ENCODE measurements around the gene DBNDD2.

DBNDD2 gene

GRCh38 chr20:45366631-45367030 lies 41.5 kb upstream of the DBNDD2 start:
- Histone ChIP-seq H3K36me3 (ENCODE audit: low read depth) (peaks cover 37% of the 10 kb centered on the region), H3K27me3 (ENCODE audit: insufficient read depth, poor library complexity, severe bottlenecking) (no peaks in the 10 kb centered on the region), H3K9me3 (ENCODE audit: severe bottlenecking) (no peaks in the 10 kb centered on the region), H3K4me1 (ENCODE audit: insufficient read depth, poor library complexity, severe bottlenecking) (peaks cover 9% of the 10 kb centered on the region), H3K27ac (ENCODE audit: poor library complexity, severe bottlenecking) (no peak overlapping the region), H3K4me3 (ENCODE audit: severe bottlenecking) (no peak overlapping the region)
- peak; percentile 72 for DNase-seq (ENCODE audit: low spot score)
- no peak for ATAC-seq (ENCODE audit: low read depth)
- TF ChIP-seq, protein P1, sequence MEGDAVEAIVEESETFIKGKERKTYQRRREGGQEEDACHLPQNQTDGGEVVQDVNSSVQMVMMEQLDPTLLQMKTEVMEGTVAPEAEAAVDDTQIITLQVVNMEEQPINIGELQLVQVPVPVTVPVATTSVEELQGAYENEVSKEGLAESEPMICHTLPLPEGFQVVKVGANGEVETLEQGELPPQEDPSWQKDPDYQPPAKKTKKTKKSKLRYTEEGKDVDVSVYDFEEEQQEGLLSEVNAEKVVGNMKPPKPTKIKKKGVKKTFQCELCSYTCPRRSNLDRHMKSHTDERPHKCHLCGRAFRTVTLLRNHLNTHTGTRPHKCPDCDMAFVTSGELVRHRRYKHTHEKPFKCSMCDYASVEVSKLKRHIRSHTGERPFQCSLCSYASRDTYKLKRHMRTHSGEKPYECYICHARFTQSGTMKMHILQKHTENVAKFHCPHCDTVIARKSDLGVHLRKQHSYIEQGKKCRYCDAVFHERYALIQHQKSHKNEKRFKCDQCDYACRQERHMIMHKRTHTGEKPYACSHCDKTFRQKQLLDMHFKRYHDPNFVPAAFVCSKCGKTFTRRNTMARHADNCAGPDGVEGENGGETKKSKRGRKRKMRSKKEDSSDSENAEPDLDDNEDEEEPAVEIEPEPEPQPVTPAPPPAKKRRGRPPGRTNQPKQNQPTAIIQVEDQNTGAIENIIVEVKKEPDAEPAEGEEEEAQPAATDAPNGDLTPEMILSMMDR (IDR thresholded peaks at IDR 0.05; ENCODE audit: poor library complexity, severe bottlenecking), result no peak

DNA sequence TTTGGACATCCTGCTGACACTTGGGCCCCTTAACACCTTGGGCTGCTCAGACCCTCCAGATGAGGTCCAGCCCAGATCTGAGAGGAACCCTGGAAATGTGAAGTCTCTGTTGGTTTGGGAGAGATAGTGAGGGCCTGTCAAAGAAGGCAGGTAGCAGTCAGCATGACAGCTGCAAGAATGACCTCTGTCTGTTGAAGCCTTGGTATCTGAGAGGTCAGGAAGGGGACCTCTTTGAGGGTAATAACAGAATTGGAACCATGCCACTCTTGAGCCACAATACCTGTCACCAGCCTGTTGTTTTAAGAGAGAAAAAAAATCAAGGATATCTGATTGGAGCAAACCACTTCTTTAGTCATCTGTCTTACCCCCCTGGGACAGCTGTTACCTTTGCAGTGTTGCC lies 41.0 kb upstream of the DBNDD2 start:
- peak; percentile 34 for DNase-seq (ENCODE audit: low spot score)
- H3K4me3 ChIP-seq (ENCODE audit: severe bottlenecking), result no peak overlapping the region
- no peaks in the 10 kb centered on the region for H3K27me3 ChIP-seq (ENCODE audit: insufficient read depth, poor library complexity, severe bottlenecking)
- ATAC-seq (ENCODE audit: low read depth), result no peak
- H3K27ac ChIP-seq (ENCODE audit: poor library complexity, severe bottlenecking), result no peak overlapping the region
- TF ChIP-seq, protein P1 (IDR thresholded peaks at IDR 0.05; ENCODE audit: poor library complexity, severe bottlenecking), result no peak
- peaks cover 9% of the 10 kb centered on the region for H3K4me1 ChIP-seq (ENCODE audit: insufficient read depth, poor library complexity, severe bottlenecking)
- peaks cover 37% of the 10 kb centered on the region for H3K36me3 ChIP-seq (ENCODE audit: low read depth)
- no peaks in the 10 kb centered on the region for H3K9me3 ChIP-seq (ENCODE audit: severe bottlenecking)

GRCh38 chr20:45368221-45368980 lies 39.7 kb upstream of the DBNDD2 start:
- H3K4me3 ChIP-seq (ENCODE audit: severe bottlenecking), result no peak overlapping the region
- no peaks in the 10 kb centered on the region for H3K27me3 ChIP-seq (ENCODE audit: insufficient read depth, poor library complexity, severe bottlenecking)
- H3K9me3 ChIP-seq (ENCODE audit: severe bottlenecking), result no peaks in the 10 kb centered on the region
- TF ChIP-seq, protein P1 (IDR thresholded peaks at IDR 0.05; ENCODE audit: poor library complexity, severe bottlenecking), result no peak
- peaks cover 37% of the 10 kb centered on the region for H3K36me3 ChIP-seq (ENCODE audit: low read depth)
- no peak for ATAC-seq (ENCODE audit: low read depth)
- DNase-seq (ENCODE audit: low spot score), result no peak
- no peak overlapping the region for H3K27ac ChIP-seq (ENCODE audit: poor library complexity, severe bottlenecking)
- H3K4me1 ChIP-seq (ENCODE audit: insufficient read depth, poor library complexity, severe bottlenecking), result peaks cover 5% of the 10 kb centered on the region

- no peak for ATAC-seq (ENCODE audit: low read depth)
- Histone ChIP-seq H3K4me1 (ENCODE audit: insufficient read depth, poor library complexity, severe bottlenecking) (no peaks in the 10 kb centered on the region), H3K9me3 (ENCODE audit: severe bottlenecking) (no peaks in the 10 kb centered on the region), H3K36me3 (ENCODE audit: low read depth) (peaks cover 26% of the 10 kb centered on the region), H3K27me3 (ENCODE audit: insufficient read depth, poor library complexity, severe bottlenecking) (no peaks in the 10 kb centered on the region), H3K27ac (ENCODE audit: poor library complexity, severe bottlenecking) (no peak overlapping the region), H3K4me3 (ENCODE audit: severe bottlenecking) (no peak overlapping the region)
- TF ChIP-seq, protein P1 (IDR thresholded peaks at IDR 0.05; ENCODE audit: poor library complexity, severe bottlenecking), result no peak
- DNase-seq (ENCODE audit: low spot score), result no peak
Measured at GRCh38 chr20:45370571-45371160, 37.4 kb upstream of the DBNDD2 start.

GRCh38 chr20:45372241-45372640 lies 35.8 kb upstream of the DBNDD2 start:
- Histone ChIP-seq H3K9me3 (ENCODE audit: severe bottlenecking) (no peaks in the 10 kb centered on the region), H3K4me1 (ENCODE audit: insufficient read depth, poor library complexity, severe bottlenecking) (no peaks in the 10 kb centered on the region), H3K27ac (ENCODE audit: poor library complexity, severe bottlenecking) (no peak overlapping the region), H3K36me3 (ENCODE audit: low read depth) (peaks cover 11% of the 10 kb centered on the region), H3K4me3 (ENCODE audit: severe bottlenecking) (no peak overlapping the region), H3K27me3 (ENCODE audit: insufficient read depth, poor library complexity, severe bottlenecking) (no peaks in the 10 kb centered on the region)
- no peak for ATAC-seq (ENCODE audit: low read depth)
- TF ChIP-seq, protein P1 (IDR thresholded peaks at IDR 0.05; ENCODE audit: poor library complexity, severe bottlenecking), result no peak
- no peak for DNase-seq (ENCODE audit: low spot score)

Data from RWPE2 (cell line).